ENCODE measurements around the gene KLHL41.
"Not testable (repeated sequence)": the region's sequence is repeated elsewhere in the genome, so short reads cannot be mapped to it uniquely, and the experiment has no call there.

Gene KLHL41

DNA sequence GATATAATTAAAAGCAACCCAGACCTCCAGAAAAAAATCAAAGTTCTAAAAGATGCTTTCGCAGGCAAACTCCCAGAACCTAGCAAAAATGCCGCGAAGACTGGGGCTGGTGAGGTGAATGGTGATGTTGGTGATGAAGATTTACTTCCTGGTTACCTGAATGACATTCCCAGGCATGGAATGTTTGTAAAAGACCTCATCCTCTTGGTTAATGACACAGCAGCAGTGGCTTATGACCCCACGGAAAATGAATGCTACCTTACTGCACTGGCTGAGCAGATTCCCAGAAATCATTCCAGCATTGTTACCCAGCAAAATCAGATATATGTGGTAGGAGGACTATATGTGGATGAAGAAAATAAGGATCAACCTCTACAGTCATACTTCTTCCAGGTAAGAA is 994 bp downstream of the KLHL41 start:
- DNase-seq = peak; percentile 15

DNA sequence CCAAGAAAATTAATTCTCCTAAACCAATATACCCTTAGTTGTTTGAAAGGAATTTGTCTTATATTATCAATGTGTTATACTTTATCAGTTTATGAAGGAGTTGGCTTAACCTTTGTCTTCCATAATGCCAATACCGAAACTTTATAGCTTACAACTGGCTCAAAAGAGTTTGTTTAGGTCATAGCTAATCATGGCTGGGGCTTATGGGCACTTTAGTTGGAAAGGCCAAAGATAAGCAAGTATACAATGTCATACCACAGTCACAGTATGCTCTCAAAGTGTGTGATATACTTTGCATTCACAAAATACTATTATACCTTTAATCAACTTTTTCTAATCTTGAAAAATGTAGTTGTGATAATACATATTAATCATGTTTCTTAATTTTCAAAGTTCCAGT is 2.3 kb downstream of the KLHL41 start:
- no peak for DNase-seq

DNA sequence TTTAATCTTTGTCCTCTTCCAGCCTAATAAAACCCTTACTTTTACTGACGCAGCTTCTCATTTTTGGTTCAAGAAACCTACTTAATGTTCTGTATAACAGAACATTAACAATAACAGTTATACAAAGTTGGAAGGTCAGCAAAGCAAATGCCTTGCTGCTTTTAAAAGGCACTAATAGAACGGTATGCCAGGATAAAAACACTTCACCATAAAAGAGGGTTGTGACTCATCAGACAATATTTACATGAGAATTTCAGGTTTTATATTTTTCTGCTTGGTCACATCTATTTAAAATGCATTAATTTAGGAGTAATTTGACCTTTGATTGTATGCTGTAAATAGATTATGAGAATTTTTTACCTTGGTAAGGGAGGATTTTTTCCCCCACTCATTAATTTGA is 3.0 kb downstream of the KLHL41 start:
- DNase-seq = peak; percentile 38

DNA sequence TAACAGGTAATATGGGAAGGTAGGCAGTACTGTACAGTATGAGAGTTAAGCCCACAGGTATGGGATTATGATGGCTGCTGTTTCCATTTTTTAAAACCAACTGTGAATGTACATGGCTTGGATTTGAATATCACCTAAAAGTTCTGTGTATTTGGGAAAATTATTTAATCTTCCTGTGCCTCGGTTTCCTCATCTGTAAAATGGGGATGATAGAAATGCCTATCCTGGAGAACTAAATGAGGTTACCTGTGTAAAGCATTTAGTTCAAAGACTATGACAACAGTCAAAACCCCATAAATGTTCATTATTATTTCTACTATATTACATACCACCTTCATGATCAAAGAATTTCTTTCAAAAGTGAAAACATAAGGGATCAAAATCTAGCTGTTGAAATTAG is 3.6 kb downstream of the KLHL41 start:
- DNase-seq = no peak

DNA sequence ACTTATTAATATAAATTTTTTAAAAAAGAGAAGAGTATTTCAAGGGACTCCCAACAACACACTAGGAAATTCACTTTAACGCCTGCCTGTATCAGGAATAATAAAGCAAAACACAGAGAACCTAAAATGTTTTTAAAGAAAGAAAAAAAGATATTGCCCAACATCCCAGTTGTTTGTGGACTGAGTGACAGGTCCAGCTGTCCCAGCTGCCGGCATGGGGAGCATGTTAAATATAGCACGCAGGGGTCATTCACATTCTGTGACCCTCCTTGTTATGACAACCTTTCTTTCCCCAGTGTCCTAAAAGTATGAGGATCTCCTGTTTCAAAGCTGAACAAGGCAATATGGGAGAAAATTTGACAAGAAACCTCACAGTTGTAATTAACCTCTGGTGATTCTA is 4.4 kb downstream of the KLHL41 start:
- DNase-seq = no peak

DNA sequence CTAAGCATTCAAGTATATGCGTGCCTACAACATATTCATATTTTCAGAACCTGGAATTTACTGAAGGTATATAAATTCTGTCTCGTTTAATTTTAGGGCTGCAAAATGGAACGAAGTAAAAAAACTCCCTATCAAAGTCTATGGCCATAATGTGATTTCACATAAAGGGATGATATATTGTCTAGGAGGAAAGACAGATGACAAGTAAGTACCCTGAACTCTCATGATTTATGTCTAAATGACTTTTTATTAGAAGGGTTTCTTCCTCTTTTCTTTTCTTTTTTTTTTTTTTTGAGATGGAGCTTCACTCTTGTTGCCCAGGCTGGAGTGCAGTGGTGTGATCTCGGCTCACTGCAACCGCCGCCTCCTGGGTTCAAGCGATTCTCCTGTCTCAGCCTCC is 5.3 kb downstream of the KLHL41 start:
- DNase-seq = not testable (repeated sequence)

DNA sequence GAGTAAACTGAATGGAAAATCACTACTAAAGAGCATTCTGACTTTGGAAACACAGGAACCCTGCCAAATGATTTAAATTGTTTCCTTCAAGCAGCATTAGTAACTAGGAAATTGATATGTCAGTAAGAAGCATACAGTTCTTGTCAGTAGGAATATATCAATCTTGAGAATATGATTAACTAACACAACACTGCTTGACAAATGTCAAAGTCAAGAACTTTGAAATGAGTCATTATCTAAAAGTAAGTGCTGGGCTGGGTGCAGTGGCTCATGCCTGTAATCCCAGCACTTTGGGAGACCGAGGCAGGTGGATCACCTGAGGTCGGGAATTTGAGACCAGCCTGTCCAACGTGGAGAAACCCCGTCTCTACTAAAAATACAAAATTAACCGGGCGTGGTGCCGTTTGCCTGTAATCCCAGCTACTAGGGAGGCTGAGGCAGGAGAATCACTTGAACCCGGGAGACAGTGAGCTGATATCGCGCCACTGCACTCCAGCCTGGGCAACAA is 7.0 kb downstream of the KLHL41 start:
- not testable (repeated sequence) for DNase-seq

DNA sequence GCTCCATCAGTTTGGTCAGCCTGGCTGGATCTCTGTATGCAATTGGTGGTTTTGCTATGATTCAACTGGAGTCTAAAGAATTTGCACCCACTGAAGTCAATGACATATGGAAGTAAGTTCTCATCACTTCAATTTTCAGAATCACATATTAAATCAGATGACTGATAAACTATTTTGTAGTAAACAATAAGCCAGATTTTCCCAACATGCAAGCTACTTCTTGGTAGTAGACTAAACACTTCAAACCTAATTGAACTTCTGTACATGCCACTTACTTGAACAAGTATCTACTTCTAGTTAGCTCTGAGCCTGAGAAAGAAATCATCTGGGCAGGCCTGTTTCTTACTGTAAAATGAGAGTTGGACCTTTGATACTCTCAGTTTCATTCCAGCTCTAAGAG is 11.4 kb downstream of the KLHL41 start:
- DNase-seq = no peak

DNA sequence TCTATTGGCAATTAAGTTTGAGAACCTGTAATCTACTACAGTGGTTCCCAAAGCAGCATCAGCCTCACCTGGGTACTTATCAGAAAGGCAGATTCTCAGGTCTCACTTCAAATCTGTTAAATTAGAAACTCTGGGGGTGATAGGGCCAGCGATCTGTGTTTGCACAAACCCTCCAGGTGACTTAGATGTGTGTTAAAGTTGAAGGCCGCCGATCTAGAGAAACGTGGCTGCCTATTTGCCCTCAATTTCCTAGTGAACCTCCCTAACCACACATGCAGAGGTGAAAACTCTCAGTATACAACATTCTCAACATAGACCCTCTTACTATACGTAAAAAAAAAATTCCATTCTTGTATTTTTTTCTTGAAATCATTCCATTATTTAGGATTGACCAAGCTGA is 14.2 kb downstream of the KLHL41 start:
- DNase-seq = no peak

DNA sequence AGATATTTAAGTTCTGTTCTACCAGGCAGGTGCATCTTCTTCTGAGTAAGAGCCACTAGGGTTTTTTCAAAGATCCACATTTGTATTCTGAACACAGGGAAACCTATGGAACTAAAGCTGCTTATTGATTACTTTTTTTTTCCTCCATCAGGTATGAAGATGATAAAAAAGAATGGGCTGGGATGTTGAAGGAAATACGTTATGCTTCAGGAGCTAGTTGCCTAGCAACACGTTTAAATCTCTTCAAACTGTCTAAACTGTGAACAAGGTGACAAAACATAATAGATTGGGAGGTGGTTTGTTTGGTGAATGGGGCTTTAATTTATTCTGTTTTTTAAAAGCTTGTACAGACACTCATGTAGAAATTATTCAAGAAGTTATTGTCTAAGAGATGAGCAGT is 15.9 kb downstream of the KLHL41 start:
- DNase-seq = peak; percentile 55

DNA sequence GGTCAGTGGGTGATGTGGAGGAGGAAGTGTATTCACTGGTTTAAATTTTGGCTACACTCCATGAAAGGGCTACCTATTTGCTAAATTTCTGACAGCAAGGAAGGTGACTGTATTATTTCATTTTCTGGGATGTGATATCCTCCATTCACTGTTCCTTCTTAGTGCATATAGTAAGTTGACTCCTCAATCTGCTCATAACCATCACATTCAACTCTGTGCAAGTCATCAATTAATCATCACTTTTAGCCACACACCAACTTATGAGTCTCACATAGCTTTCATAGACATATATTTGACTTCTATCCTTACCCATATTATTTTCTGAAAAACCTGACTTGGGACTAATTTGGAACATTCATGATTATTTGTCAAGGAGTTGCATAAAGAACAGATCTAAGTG is 16.9 kb downstream of the KLHL41 start:
- no peak for DNase-seq

DNA sequence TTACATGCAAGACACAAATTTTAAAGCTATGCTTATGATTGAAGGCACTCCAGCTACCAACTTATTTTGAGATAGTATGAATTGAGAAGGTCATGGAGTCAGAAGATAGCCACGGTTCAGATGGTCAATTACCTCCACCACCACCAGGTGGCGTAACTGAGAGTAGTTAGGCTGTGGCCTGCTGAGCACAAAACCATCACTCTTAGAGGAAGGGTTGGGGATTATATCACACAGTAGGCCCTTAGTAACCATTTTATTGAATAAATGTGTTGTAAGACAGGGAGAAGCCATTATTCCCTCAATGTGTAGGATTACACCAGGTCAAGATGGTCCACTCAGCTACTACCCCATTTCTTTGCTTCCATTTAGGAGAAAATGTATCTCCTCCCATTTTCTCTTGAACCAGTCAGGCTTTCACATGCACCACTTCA is 18.8 kb downstream of the KLHL41 start:
- DNase-seq = peak; percentile 12

DNA sequence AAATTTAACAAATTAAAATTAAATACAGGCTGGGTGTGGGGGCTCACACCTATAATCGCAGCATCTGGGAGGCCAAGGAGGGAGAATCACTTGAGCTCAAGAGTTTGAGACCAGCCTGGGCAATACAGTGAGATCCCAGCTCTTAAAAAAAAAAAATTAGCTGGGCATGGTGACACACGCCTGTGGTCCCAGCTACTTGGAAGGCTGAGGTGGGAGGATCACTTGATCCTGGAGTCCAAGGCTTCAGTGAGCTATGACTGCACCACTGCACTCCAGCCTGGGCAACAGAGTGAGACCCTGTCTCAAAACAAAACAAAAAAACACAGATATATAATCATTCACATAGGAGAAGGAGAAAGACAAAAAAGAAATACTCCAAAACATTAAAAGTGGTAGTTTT is 30.0 kb downstream of the KLHL41 start:
- DNase-seq = not testable (repeated sequence)

DNA sequence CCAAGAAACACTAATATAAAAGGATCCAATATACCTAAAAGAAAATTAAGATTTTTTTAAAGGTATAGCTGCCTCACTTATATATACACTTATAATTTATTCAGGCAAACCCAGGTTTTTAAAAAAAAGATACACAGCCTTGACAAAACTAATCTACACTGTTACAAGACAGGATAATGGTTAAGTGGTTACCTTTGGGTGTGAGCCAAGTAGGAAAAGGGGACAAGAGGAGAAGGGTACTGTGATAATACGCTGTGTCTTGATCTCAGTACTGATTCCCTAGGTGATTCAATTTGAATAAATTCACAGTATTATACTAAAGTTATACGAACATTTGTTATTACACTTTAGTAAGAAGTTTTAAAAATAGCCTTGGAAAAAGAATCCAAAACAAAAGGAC is 30.6 kb downstream of the KLHL41 start:
- no peak for DNase-seq

DNA sequence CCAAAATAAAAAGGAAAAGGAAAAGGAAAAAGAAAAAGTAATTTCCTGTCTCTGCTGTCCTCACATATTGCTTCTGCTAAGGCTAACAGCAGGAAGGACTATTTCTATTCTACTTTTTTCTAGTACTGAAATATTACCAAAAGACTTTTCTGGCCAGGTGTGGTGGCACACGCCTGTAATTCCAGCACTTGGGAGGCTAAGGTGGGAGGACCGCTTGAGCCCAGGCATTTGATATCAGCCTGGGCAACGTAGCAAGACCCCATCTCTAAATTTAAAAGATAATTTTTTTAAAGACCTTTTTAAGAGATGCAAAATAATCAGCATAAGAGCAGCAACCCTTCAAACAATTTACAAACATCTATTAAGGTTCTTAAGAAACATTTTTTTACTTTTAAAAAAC is 32.9 kb downstream of the KLHL41 start:
- DNase-seq = no peak

DNA sequence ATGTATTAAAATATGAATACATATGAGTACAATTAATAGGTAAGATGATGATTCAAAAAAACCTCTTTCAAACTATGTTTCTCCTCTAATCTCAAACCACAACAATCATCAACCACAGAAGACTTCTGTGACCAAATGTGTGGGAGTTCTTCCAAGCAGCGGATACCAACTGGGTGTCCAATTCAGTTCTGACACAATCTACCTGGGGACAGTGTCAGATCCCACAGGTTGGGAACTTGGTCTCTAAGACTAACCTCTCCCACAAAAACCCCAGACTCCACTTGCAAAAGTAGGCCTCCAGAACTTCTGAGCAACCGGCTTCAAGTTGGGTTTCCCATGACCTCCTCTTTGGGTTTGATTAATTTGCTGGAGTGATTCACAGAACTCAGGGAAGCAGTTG is 37.3 kb downstream of the KLHL41 start:
- no peak for DNase-seq

DNA sequence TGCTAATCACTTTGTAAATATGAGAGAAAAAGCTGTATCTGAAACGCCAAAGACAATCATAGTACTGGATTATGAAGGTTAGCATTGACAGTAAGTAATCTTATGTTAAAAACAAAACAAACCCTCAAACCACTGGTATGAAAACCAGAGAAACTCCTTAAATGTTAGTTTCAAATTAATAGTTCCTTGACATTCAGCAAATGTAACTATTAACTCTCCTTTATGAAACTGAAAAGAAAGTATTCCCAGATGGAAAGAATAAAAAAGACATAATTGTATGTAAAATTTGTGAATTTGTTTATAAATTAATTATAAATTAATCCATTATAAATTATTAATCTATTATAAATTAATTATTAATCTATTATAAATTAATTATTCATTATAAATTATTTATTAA is 51.9 kb downstream of the KLHL41 start:
- DNase-seq = no peak

DNA sequence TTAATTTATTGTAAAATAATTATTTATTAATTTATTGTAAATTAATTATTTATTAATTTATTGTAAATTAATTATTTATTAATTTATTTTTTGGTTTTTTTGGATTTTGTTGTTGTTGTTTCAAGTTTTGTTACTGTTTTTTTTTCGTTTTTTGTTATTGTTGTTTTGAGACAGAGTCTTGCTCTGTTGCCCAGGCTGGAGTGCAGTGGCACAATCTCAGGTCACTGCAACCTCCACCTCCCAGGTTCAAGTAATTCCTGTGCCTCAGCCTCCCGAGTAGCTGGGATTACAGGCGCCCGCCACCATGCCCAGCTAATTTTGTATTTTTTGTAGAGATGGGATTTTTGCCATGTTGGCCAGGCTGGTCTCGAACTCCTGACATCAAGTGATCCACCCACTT is 52.6 kb downstream of the KLHL41 start:
- DNase-seq = not testable (repeated sequence)

DNA sequence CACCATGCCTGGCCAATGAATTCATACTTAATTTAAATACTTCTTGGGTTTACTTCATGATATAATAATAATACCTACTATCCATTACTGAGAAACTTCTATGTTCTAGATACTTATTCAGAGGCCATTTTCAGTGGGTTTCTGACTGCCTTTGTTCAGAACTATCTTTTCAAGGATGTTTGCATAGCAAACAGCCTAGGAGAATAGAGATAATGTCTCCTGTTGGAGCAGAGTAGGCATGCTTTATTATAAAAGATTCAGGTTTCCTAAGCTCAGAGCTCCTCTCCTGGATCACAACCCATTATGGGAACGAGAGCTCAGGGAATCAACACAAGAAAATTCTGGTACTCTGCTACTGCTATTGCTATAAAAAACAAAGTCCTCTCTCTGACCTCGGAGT is 53.0 kb downstream of the KLHL41 start:
- no peak for DNase-seq

DNA sequence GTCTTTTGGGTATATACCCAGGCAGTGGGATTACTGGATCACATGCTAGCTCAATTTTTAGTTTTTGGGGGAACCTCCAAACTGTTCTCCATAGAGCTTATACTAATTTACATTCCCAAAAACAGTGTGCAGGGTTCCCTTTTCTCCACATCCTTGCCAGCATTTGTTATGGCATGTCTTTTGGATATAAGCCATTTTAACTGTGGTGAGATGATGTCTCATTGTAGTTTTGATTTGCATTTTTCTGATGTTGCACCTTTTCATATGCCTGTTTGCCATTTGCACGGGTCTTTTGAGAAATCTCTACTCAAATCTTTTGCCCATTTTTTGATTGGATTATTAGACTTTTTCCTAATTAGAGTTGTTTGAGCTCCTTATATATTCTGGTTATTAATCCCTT is 56.2 kb downstream of the KLHL41 start:
- no peak for DNase-seq

DNA sequence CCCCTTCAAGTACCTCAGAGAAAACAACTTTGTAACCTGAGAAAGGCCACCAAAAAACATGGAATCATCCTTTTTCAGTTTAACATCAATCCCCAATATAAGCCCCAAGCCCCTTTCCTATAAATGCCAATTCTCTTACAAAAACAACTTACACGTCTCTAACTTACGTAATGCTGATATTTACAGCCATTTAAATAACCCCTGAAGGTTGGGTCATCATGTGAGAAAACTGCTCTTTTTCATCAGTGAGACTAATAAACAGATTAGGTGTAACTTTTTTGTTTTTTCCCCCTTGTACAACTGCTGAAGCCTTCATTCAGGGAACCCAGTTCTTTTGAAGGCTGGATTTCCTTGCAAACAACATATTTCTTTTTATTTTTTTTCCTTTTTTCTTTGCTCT is 60.4 kb downstream of the KLHL41 start:
- DNase-seq = no peak

DNA sequence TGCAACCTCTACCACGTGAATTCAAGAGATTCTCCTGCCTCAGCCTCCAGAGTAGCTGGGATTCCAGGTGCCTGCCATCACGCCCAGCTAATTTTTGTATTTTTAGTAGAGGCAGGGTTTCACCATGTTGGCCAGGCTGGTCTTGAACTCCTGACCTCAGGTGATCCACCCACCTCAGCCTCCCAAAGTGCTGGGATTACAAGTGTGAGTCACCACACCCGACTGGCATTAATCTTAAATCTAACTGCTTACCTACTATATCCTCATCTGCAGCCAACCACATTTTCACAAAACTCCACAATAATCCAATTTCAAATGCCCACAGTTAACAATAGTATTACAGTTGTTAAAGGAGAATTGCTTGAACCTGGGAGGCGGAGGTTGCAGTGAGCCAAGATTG is 61.2 kb downstream of the KLHL41 start:
- not testable (repeated sequence) for DNase-seq

DNA sequence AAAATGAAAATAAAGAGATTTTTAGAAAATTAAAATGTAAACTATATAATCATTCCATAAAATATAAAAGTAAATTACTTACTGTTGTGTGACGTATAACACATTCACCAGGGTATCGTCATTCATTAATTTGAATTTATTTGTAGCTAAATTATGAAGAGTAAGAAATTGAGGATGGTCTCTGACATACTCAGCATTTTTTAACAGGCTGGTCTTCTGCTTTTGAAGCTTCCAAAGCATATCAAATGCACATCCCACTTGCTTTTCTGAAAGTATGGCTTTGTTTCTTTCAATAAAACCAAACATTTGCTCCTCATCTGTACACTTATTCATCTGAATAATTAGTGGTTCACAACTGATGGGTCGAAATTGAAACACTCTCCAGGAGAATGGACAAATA is 62.1 kb downstream of the KLHL41 start:
- DNase-seq = no peak

DNA sequence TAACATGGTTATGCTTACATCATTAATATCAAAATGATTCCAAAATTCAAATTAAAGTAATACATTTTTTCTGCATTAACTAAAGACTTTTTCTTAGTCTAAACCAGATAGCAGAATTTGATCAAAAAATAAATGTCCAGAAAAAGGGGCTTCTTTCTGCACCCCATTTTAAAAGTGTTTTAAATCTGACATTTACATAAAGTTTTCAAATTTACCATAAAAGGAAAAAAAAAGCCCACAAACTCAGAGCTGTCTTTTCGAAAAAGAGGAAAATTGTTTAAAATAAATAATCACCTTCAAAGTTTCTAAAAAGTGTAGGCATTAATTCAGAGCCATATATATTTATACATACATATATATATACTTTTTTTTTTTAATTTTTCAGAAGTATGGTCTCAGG is 62.7 kb downstream of the KLHL41 start:
- no peak for DNase-seq

DNA sequence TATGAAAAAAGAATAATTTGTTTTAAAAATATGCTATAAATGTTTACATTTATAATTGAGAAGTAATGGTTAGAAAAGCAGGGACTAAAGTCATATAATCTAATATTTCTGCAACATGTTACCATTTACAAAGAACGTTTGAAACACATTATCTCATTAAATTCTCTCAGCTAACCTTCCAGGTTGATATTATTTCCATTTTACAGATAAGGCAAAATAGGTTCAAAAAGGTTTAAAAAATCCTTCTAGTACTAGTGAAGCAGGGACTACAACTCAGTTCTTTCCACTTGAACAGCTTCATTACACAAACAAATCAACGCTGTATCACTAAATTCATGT is 63.3 kb downstream of the KLHL41 start:
- no peak for DNase-seq
